ENCODE measurements around the gene TECPR1. TPM values are rescaled to one million over a fixed set of nuclear protein-coding genes. Genes with fewer than 3 reads are reported as not detected.

TECPR1 gene
- total RNA-seq, 1 experiment from 2014 or later = 53.5 TPM

DNA sequence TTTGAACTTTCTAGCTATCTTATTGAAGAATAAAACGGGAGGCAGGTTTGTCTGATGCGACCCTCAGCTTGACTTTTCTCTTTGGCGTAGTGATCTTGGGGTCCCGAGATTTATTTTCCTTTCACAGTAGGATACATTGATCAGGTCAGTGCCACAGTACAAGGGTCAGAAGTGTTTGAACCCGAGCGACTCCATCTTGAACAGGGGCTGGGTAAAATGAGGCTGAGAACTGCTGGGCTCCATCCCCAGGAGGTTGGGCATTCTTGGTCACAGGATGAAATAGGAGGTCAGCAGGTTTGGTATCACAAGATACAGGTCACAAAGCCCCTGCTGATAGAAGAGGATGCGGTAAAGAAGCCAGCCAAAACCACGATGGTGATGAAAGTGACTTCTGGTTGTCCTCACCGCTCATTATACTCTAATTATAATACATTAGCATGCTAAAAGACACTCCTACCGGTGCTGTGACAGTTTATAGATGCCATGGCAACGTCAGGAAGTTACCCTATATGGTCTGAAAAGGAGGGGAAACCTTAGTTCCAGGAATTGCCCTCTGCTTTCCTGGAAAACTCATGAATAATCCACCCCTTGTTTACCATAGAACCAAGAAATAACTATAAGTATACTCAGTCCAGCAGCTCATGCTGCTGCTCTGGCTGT is 3.0 kb upstream of the TECPR1 start:
- no peak for DNase-seq (ENCODE audit: low spot score)
- in situ Hi-C loops (cut with HindIII; ENCODE audit: low sequenced_read_pairs) = no loop called here

DNA sequence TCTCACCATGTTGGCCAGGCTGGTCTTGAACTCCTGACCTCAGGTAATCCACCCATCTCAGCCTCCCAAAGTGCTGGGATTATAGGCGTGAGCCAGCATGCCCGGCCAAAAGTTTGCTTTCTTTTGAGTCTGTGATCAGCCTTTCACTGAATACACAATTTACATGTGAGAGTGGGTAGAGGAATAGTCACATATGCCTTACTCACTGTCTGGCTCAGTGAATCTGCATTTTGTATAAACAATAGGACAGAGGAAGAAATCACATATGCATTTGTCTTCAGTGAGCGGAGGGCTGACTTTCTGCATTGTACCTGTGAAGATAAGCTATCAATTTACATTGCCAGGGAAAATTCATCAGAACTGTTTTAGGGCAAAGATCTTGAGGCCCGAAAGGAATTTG is 2.5 kb upstream of the TECPR1 start:
- no peak for DNase-seq (ENCODE audit: low spot score)
- in situ Hi-C loops (cut with HindIII; ENCODE audit: low sequenced_read_pairs) = no loop called here

DNA sequence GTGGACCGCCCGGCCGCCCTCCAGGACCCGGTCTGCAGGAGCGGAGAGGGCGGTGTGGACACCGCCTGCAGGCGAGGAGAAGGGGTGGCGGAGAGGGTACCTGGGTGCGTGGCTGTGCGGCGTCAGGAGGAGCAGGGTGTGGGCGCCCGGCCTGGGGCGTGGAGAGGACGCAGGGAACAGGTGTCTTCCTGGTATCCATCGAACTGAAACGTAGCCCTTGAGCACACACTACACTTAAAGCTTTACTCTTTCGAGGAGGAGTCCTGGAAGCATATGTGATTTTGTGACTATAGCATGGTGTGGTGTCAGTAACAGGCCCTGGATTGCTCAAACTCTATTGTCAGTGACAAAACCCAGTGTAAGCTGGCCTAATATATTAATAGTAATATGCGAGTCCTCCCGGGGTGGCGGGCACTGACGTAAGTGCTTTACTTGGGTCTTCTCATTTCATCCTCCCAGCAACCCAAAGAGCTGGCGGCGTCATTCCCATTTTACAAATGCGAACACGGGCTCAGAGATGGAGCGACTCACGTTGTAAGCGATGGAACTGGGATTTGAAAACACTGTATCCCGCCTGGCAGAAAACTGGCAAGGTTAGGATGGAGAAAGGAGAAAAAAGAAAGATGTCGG is 508 bp upstream of the TECPR1 start:
- no peak for DNase-seq (ENCODE audit: low spot score)

DNA sequence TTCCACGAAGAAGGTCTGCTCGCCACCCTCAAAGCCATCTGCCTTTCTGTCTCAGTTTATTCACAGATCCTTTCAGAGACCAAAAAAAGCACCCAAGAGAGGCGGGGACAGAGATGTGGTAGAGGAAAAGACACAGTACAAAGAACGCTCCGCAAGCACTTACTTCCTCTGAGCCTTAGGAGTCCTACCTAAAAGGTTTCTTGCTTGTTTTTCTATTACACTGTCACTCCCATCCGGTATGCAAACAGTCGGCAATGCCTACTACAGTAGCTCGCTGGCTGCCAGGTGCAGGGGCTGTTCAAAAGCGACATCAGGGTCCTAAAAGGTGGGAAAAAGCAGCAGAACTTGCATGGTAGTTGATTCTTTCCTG is 816 bp downstream of the TECPR1 start:
- DNase-seq (ENCODE audit: low spot score) = no peak
- in situ Hi-C loops (cut with HindIII; ENCODE audit: low sequenced_read_pairs) = no loop called here

More for the DNA sequence above, 508 bp upstream of the TECPR1 start:
- in situ Hi-C loops (cut with HindIII; ENCODE audit: low sequenced_read_pairs) = no loop called here

DNA sequence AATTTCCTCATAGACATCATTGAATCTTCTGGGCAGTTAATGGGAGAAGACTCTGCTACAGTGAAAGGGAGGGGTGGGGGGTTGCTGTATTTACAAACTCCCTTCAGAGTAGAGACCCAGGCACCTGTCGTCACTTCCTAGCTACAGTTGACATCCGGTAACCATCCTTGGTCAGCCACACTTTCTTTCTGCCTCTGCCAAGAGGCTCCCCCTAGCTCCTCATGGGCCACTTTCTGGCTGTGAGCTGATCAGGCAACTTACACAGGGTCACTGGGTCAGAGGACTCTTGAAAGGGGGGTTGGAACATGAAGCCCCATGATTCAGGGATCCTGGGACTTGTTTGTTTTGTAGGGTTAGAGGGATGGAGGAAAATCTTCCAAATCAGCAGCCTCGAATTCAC is 1.2 kb downstream of the TECPR1 start:
- no peak for DNase-seq (ENCODE audit: low spot score)
- in situ Hi-C loops (cut with HindIII; ENCODE audit: low sequenced_read_pairs) = no loop called here

DNA sequence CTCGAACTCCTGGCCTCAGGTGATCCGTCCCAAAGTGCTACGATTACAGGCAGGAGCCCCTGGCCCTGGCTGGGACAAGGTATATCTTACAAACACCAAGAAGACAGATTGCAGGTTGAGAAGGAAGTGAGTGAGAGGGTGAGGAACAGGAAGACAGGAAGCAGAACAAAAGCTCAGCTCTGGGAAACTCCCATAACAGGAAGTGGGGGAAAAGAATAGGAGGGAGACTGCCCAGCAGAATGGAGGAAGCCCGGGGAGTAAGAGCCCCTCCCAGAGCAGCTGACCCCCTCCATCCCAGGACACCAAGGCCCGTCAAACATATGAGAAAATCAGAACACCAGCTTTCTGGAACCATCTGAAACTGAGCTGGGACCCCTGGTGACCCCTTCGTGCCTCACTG is 2.9 kb downstream of the TECPR1 start:
- no peak for DNase-seq (ENCODE audit: low spot score)
- in situ Hi-C loops (cut with HindIII; ENCODE audit: low sequenced_read_pairs) = no loop called here

DNA sequence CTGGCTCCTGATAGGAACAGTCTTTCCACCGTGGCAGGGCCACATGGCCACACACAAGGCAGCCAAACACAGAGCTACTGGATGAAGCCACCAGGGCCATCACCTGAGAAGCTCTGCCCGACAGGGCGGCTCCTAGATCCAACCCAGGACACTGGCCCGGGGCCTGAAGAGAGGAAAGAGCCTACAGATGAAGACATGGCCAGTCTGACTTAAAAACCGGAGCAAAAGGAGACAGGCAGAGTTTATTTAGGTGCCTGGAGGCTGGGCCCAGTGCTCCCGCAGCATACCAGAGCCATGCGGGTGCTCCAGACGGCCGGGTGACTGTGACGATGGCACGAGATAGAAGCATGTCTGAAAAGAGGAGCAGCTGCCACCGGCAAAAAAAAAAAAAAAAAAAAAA is 3.9 kb downstream of the TECPR1 start:
- DNase-seq (ENCODE audit: low spot score) = no peak
- in situ Hi-C loops (cut with HindIII; ENCODE audit: low sequenced_read_pairs) = no loop called here

DNA sequence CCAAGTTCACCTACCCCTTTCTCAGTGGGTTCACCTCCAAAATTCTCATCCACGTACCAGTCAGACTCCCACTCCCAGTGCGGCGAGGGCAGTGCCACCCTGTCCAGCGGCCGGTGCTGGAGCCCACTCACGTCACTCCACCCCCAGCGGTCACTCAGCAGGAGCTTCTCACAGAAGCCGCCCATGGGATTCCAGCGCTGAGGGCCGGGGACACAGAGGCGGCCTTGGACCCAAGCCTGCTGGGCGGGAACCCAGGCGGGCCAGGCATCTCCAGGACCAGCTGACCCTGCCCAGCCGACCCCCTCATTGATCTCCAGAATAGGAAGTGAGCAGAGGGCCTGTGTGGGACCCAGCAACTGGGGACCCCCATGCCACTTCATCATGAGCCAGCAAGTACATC is 7.2 kb downstream of the TECPR1 start:
- in situ Hi-C loops (cut with HindIII; ENCODE audit: low sequenced_read_pairs) = no loop called here

DNA sequence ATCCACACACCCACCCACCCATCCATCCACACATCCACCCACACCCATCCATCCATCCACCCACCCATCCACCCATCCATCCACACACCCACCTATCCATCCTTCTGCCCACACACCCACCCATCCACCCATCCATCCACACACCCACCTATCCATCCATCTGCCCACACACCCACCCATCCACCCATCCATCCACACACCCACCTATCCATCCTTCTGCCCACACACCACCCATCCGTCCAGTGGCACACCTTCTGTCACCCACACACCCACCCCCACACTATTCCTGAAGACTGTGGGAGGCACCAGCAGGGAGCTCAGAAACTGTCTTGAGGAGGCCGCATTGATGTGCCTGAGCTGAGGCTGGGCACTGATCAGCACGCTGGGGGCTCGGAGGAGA is 9.1 kb downstream of the TECPR1 start:
- in situ Hi-C loops (cut with HindIII; ENCODE audit: low sequenced_read_pairs) = no loop called here
- no peak for DNase-seq (ENCODE audit: low spot score)

More for the DNA sequence above, 7.2 kb downstream of the TECPR1 start:
- DNase-seq (ENCODE audit: low spot score) = no peak

DNA sequence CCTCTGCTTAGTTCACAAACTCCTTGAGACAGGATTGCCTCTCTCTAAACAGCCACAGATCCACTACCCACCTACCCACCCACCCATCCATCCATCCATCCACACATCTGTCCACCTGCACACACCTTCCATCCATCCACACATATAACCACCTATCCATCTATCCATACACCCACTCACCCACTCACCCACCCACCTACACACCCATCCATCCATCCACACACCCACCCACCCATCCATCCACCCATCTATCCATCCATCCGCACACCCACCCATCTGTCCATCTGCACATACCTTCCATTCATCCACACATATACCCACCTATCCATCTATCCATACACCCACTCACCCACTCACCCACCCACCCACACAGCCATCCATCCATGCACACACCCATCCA is 9.7 kb downstream of the TECPR1 start:
- in situ Hi-C loops (cut with HindIII; ENCODE audit: low sequenced_read_pairs) = no loop called here
- DNase-seq (ENCODE audit: low spot score) = no peak

DNA sequence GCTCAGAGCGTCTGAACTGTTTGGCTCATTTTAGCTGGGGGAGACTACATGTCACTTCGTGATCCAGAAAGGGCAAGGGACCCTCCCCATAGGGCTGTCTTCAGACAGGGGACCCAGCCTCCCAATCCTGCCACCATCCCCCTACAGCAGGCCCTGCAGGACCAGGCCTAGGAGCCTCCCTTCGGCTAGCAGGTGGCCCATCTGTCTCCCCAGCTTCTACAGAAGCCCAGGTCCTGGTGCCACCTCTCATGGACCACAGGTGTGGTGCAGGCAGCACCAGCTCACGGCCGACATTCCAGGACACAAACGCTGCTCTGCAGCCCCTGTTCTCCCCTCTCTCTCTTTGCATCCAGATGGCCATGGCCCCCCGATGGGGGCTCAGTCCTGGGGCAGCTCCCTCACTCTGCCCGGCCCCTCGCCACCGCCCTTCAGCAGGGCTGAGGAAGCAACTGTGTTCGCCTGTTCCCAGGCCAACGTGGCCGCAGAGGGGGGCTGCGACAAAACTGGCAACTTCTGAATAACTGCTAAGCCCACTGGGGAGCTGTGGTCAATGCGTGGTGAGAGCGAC is 10.3 kb downstream of the TECPR1 start:
- no peak for DNase-seq (ENCODE audit: low spot score)
- in situ Hi-C loops (cut with HindIII; ENCODE audit: low sequenced_read_pairs) = no loop called here

DNA sequence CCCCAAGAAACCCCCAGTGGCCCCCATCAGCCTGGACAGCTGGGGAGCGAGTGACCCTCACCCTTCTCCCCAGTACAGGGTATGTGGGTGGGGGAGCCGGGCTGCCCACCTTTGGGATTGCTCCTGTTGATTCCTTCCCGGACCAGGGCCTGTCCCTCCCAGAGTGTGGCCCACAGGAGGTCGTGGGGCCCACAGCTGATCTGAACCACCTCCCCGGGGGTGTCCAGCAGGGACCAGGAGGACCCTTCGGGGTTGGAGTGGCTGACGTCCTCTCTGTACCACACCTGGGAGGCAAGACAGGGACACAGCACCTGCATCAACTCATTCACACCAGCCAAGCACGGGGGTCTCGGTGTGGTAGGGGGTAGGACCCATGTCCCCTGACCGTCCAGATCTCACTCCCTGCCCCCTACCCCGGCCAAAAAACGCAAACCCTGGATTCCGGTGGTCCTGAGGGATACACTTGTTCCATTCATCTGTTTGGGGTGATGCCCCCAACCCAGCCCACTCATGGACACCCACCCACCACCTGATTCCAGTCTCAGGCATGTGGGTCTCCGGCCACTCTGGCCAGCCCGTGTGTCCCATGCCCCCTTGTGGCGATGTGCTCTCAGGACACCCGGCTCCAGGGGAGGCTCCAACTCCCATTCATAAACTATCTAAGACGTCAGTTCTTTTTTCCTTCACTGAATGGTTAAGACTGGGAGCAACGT is 10.9 kb downstream of the TECPR1 start:
- in situ Hi-C loops (cut with HindIII; ENCODE audit: low sequenced_read_pairs) = no loop called here
- DNase-seq (ENCODE audit: low spot score) = peak; percentile 19

DNA sequence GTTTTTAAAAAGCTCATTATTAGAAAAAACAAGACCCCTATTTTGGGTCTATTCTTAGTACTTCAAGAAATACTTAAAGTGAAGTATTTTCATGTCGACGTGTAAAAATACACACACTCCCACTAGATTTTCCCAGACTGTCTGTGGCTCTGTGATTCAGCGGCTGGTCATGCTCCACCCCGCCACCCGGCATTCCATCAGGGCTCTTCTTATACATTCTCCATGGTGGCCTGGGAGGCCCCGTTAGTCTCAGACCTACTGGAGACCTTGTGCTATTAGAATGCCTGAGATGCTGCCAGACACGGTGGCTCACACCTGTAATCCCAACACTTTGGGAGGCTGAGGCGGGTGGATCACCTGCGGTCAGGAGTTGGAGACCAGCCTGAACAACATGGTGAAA is 13.1 kb downstream of the TECPR1 start:
- in situ Hi-C loops (cut with HindIII; ENCODE audit: low sequenced_read_pairs) = no loop called here
- no peak for DNase-seq (ENCODE audit: low spot score)

DNA sequence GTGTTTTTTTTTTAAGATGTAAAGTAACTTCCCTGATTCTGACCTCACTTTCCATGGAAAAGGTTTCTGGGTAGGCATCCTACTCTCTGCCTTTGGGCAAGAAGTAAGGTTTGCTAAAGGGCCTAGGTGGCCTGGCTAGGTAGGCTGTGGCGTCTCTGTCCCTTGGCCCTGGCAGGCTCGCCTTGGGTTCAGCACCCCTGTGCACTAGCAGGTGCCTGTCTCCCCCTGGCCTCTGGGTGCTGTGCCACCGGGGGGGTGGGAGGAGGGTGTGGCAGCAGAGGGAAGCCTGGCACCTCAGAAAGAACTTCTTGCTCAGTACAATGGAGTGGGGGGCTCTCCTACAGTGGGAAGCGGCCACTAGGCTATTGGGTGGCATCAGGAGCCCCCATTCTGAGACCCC is 14.0 kb downstream of the TECPR1 start:
- in situ Hi-C loops (cut with HindIII; ENCODE audit: low sequenced_read_pairs) = no loop called here
- DNase-seq (ENCODE audit: low spot score) = no peak

DNA sequence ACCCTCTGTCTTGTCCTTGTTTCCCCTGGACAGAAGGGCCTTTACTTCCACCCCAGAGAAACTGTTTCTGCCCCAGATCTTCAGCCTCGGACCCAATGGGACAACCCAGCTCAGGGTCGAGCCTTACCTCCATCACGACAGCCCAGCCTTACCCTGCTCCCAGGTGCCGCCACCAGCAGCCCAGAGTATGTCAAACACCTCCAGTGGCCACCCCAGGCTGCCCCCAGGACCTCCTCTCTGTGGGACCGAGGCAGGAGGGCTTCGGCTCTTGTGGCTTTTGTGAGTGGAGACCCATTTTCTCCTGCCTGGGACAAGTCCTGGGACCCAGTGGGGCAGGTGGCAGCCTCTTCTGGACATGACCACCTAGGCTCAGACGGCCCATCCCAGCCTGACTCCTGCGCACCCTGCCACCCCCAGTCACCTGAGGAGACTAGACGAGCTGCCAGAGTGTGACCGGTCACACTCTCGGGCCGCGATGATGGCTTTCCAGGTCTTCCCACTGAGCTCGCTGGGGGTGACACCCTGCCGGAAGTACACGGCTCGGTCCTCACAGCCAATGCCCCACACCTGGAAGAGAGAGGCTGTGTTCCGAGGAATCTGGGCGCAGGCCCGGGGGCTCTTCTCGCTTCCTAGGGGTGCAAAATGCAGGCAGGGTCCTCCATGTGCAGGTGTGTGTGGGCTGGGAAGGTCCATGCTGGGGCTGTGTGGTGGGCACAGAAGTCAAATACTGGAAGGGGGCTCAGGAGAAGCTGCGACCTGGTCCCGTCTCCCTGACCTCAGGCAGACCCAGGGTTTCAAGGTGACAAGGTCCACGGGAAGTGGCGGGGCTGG is 15.5 kb downstream of the TECPR1 start:
- DNase-seq (ENCODE audit: low spot score) = no peak
- in situ Hi-C loops (cut with HindIII; ENCODE audit: low sequenced_read_pairs) = no loop called here

DNA sequence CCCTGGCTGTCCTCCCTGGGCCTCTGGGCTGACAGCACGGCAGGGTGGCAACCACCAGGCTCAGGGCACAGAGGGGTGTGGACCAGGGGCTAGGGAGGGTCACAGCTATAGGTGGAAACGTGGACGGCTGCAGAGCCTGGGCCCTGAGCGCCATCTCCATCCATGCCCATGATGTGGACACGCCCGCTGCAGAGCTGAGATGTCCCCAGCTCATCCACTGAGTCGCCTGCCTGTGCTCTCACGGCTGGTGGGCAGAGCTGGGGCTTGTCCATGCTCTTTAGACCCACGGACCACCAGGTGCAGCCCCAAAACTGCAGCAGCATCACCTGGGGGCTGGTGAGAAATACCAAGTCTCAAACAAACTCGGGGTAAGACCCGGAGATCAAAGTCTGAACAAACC is 16.1 kb downstream of the TECPR1 start:
- no peak for DNase-seq (ENCODE audit: low spot score)
- in situ Hi-C loops (cut with HindIII; ENCODE audit: low sequenced_read_pairs) = no loop called here

DNA sequence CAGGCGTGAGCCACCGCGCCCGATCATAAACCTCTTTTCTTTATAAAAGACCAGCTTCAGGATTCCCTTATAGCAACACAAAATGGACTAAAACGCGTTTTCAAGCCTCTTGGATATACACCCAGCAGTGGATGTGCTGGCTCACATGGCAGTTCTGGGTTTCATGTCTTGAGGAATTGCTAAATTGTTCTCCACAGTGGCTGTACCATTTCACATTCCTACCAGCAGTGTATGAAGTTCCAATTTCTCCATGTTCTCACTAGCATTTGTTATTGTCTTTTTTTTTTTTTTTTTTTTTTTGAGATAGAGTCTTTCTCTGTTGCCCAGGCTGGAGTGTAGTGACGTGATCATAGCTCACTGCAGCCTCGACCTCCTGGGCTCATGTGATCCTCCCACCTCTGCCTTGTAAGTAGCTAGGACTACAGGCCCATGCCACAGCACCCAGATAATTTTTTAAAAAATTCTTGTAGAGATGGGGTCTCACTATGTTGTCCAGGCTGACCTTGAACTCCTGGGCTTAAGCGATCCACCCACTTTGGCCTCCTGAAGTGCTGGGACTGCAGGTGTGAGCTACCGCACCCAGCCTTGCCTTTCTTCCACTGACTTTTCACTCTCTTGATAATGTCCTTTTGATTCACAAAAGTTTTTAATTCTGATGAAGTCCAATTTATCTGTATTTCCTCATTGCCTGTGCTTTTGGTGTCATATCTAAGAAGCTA is 17.4 kb downstream of the TECPR1 start:
- no peak for DNase-seq (ENCODE audit: low spot score)
- in situ Hi-C loops (cut with HindIII; ENCODE audit: low sequenced_read_pairs) = no loop called here

DNA sequence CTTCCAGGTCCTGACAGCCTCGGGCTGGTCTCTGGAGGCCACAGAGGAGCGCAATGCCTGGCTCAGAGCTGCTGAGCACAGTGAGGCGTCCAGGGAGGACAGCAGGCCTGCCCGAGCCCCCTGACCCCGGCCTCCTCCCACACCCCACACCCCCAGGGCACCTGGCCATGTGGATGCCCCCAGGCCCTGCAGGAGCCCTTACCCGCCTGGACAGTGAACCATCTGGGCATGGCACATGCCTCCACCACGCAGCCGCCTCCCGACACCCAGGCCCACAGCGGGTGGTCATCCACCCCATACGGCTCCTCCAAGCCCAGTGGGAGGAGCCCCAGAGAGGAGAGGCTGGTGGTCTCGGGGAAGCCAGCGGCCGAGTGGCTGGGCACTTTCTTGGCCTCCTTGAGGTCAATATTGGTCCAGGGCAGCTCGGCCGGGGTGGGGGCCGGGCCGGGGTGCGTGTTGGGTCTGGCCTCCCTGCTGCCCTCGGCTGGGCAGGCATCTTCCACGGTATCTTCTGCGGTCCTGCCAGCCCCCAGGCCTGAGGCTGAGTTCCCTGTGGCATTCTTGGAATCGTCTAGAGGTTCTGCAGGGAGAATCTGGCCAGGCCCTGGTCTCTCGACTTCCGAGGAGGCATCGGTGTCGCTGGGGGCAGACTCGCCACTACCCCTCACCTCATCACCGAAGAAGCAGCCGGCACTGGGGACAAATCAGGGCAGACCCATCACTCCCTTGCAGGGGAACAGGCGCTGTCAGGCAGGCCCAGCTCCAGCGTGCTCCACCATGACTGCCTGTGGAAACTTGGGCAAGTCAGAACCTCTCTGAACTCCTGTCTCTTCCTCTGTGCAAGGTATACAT is 18.6 kb downstream of the TECPR1 start:
- in situ Hi-C loops (cut with HindIII; ENCODE audit: low sequenced_read_pairs) = no loop called here
- no peak for DNase-seq (ENCODE audit: low spot score)
